ENCODE data around the gene ZNG1A.
"Not testable (repeated sequence)": the region's sequence is repeated elsewhere in the genome, so short reads cannot be mapped to it uniquely, and the experiment has no call there.

Gene ZNG1A

DNA sequence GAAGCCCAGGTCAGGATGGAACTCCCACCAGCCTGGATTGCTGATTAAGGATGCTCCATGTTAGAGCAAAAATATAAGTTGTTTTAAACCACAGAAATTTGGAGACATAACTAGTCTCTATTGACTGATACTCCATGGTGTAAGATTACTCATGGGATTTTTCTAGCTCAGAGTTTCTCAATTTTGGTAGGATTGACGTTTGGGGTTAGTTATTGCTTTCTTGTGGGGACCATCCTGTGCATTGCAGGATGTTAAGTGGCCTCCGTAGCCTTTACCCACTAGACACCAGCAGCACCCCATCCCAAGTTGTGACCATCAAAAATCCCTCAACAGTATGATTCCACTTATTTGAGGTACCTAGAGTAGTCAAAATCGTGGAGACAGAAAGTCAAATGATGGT lies 80.1 kb downstream of the ZNG1A start:
- H3K4me3 ChIP-seq (ENCODE audit: low read depth, low read length), result not testable (repeated sequence)

DNA sequence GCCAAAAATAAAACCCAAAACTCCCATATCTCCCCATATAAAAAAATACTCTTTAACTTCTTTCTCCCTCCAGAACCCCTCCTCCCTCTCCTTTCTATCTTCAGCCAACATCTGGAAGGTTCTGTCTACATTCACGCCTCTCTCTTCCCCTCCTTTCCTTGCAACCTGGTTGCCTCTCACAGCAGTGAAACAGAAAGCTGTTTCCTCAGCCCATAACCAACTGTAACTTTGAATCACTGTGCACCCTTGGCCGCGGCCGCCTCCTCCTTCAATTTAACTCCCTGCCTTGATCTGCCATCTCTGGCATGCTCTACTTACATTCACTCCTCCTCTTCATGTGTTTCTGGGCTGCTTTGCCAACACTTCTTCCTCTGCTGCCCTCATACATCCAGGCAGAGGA lies 83.9 kb downstream of the ZNG1A start:
- not testable (repeated sequence) for H3K4me3 ChIP-seq (ENCODE audit: low read depth, low read length)

DNA sequence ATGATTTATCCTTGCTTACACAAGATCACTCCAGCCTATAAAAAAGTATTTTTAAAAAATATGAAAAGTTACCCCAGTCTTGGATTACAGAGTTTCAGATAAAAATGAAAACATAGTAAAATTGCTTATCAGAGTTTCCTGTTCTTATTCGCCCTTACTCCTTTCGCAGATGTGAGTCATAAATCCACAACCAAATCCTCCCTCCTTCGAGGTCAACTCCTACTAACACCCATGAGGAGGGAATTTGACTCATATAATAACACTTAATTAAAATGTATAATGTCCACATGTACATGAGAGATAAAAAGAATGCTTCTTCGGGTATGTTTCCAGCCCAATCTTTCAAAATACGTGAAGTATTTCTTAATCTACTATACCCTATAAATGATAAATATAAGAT lies 84.5 kb downstream of the ZNG1A start:
- H3K4me3 ChIP-seq (ENCODE audit: low read depth, low read length), result not testable (repeated sequence)

DNA sequence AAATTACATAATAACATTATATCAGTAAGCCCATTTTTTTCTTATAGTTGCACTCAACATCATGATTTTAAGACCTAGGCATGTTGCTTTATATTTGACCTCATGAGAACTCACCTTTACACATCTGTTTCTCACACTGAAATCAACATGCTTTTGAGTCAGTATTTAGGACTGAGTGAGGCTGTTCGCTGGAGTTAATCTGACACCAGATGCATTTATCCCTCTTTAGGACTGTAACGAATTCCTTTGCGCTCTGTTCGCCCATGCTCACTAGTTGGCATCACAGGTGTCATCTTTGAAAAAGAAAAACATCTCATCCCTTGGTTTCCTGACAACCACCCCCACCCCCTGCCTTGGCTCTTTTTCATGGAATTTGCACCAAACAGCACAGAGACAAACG lies 84.9 kb downstream of the ZNG1A start:
- H3K4me3 ChIP-seq (ENCODE audit: low read depth, low read length), result not testable (repeated sequence)

DNA sequence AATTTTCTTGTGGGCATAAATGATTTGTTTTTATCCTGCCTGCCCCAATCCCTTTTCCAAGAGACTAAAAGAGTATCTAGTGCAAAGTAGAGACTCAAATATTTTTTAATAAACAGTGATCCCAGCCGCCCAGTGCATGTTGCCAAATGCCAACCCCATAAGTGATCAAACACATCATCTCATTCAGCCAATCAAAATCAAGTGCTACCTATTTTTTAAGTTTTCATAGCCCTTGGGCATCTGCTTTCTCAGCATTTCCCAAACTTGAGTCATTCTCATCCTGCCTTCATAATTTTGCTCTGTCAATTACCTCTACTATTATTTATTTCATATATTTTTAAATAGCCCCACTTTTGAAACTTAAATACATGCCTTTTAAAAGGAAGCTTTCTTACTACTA lies 88.0 kb downstream of the ZNG1A start:
- not testable (repeated sequence) for H3K4me3 ChIP-seq (ENCODE audit: low read depth, low read length)

DNA sequence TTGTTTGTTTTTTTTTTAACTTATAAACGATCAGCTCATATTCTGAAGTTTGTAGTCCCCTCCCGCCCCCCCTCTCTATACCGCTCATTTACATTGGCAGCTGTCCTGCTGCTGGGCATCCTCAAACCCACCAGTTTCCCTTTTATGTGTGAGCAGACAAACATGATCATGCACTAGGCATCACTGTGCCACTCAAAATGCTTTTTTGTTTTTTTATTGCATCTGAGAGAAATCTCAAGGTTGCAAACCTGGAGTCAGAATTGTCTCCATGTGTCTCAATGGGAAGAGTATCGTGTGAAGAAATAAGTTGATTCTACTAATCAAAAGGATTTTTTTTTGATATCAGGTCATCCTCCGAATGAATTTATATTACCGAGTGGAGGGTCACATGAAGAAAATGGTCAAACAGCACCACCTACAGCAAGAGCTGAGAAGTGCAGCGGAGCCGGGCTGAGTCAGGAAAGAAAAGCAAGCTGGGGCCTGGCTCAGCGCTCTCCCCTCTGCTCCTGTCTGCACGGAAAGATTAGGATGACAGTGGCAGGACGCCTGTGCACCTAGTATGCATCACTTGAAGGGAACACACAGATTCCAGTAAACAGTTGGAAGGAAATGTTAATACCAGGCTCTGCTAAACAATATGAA lies 90.3 kb downstream of the ZNG1A start:
- H3K4me3 ChIP-seq (ENCODE audit: low read depth, low read length), result not testable (repeated sequence)

DNA sequence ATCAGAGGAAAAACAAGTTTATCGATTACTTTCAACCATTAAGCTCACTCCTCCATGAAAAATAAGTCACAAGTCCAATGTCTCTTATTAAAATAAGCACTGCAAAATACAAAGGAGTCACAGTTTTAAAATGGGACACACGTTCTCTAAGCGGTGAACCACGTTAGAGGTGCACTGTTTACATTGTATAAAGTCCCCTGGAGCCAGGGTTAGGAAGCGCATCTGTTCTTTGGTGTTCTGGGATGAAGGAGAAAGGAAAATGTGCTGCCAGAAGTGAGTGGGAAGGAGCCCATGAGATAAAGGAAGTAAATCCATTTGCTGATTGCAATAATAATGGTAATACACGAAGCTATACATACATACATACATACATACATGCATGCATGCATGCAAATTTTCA lies 91.0 kb downstream of the ZNG1A start:
- not testable (repeated sequence) for H3K4me3 ChIP-seq (ENCODE audit: low read depth, low read length)

DNA sequence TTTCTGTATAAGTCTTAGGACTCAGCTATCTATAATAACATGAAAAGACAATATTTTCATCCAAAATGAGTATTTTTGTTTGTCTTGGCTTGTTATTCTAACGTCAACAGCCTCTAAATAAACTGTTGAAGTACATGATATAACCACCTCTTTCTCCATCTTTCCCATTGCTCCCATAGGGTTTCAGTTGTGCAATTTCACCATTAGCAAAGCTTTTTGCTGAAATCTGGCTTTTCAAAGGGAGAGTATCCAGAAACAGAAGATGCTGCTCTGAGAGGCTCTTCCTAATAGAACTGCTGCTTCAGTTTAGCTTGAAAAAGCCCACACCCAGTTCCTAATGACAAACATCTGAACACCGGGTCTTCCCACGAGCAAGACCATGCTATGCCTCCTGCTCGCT lies 91.8 kb downstream of the ZNG1A start:
- not testable (repeated sequence) for H3K4me3 ChIP-seq (ENCODE audit: low read depth, low read length)

DNA sequence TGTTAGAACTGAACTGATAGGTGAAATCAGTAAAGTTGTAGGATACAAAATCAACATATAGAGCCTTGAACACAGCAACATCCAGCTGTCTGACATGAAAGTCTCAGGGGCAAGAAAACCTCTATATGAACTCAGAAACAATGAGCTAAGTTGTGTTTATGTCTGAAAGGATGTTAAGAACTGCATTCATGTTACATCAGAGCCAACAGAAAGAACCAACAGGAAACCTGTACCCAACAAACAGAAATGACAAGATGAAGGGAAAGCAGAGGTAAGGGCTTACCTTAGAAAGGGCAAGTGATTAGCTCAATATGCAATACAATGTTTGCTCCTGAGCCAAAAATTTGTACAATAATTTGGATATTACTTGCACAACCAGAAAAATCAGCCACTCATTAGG lies 92.2 kb downstream of the ZNG1A start:
- H3K4me3 ChIP-seq (ENCODE audit: low read depth, low read length), result not testable (repeated sequence)

DNA sequence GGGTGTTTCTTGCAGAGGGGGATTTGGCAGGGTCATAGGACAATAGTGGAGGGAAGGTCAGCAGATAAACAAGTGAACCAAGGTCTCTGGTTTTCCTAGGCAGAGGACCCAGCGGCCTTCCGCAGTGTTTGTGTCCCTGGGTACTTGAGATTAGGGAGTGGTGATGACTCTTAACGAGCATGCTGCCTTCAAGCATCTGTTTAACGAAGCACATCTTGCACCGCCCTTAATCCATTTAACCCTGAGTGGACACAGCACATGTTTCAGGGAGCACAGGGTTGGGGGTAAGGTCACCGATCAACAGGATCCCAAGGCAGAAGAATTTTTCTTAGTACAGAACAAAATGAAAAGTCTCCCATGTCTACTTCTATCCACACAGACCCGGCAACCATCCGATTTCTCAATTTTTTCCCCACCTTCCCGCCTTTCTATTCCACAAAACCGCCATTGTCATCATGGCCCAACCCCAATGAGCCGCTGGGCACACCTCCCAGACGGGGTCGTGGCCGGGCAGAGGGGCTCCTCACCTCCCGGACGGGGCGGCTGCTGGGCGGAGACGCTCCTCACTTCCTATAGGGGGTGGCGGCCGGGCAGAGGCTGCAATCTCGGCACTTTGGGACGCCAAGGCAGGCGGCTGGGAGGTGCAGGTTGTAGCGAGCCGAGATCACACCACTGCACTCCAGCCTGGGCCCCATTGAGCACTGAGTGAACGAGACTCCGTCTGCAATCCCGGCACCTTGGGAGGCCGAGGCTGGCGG lies 95.7 kb downstream of the ZNG1A start:
- not testable (repeated sequence) for H3K4me3 ChIP-seq (ENCODE audit: low read depth, low read length)

DNA sequence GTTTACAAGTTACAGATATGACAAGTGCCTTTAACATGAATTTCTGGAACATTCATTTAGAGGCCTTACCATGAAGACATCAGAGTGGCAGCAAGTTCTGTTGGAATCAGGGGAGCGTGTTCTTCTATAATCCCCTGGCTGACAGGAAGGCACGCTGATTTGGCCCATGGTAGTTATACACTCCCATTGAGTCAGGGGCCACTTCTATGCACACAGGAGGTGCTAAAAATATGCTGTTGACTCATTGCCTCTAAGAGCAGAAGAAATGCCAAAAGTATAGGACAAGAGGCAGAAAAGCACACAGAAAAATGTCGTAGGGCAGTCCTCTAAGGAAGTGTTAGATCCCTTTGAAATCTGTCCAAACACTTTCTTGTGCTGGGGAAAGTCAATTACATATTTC lies 100.5 kb downstream of the ZNG1A start:
- not testable (repeated sequence) for H3K4me3 ChIP-seq (ENCODE audit: low read depth, low read length)

DNA sequence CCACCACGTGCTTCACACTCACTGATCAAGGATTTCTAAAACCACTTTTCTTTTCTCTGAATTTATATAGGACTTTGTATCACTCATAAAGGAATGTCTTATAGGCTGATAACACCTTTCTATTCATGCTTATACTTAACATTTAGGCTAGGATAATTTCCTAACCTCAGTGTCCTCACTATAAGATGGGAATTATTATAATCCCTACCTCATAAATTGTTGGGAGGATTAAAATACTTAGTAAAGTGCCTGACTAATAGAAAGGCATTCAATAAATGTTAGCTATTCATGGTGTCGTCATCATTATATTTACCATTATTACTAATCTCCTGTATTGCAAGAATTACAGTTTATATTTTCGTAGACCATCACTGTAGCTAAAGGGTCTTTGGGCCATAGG lies 102.5 kb downstream of the ZNG1A start:
- not testable (repeated sequence) for H3K4me3 ChIP-seq (ENCODE audit: low read depth, low read length)

DNA sequence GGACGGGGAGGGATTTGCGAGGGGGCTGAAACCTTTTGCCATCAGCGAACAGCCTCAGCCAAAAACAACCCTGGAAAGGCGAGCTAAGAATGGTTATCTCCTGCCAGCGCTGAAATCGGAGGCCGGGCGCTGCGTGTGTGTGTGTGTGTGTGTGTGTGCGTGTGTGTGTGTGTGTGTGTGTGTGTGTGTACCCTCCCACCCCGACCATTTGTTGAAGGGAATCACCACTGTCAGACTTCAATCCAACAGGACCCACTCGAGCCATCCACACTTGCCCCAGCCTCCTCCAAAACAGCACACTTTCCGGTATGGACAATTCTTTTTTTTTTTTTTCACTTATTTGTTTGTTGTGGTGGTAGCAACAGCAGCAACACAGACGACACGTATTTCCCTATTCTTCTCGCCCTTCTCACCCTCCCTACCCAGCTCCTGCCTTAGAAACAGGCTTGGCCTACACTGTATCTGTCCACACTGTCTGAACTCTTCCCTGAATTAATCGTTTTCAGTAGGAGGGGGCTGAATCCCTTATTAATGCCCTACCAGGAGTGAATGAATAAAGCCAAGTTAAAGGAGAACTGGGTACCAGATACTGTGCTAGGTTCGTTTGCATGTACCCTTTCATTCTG lies 104.8 kb downstream of the ZNG1A start:
- H3K4me3 ChIP-seq (ENCODE audit: low read depth, low read length), result peak overlapping the region; percentile 8

DNA sequence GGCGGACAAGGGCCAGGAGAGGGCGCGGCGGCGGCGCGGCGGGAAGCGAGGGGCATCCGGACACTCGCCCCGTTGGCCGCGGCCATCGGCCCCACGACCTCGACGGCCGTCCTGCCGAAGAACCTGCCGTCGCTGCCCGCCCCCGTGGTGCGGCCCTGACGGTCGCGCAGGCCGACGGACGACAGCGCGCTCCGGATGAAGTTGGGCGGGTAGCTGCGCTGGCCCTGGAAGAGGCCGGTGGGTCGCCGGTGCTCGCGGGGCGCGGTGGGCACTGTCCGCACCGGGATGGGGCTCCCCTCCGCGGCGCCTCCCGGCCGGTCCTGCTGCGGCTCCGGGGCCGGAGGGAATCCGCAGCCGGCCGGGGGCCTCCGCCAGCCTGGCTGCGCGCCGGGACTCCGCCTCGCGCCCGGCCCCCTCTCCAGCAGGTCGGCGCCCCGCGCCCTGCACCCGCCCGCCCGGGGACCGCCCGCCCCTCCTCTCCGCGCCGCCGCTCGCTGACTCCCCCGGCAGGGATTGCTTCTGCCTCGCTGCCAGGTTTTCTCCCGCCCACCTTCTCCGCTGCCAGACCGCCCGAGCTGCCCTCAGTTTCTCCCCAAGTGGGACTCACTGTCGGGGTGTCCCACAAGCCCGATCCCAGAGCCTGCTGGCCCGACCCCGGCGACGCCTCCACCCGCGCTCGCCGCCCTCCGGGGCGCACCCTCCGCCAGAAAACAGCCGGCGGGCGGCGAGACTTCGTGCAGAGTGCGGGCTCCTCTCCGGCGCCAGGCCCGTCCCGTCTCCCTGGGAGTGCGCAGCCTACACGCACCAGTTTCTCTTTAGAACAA lies 105.6 kb downstream of the ZNG1A start:
- peak overlapping the region; percentile 13 for H3K4me3 ChIP-seq (ENCODE audit: low read depth, low read length)
